ENCODE data around the gene PRPF31. TPM values are rescaled to one million over a fixed set of nuclear protein-coding genes. Genes with fewer than 3 reads are reported as not detected.

PRPF31 gene
- total and polyA plus RNA-seq, 2 of the 13 experiments (the other 11 are each of a cell fraction or from before 2014, with no cell fraction given): 23.8 to 63.8 TPM

DNA sequence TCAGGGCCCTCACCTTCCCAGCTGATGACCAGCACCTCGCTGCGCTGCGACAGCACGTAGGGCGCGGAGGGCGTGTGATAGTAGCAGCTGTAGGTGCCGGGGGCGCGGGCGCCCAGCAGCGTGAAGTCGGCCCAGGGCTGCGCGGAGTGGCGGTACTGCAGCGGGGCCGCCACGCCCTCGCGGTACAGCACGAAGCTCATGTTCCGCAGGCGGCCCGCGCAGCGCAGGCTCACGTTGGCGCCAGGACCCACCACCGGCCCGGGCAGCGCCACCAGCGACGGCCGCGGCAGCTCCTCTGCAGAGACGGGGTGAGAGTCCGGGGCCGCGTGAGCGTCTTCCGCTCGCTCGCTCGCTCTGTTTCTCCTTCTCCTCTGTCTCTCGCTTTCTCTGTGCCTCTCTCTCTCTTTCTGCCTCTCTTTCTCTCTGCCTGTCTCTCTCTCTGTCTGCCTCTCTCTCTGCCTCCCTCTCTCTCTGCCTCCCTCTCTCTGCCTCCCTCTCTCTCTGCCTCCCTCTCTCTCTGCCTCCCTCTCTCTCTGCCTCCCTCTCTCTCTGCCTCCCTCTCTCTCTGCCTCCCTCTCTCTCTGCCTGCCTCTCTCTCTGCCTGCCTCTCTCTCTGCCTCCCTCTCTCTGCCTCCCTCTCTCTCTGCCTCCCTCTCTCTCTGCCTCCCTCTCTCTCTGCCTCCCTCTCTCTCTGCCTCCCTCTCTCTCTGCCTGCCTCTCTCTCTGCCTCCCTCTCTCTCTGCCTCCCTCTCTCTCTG, 19.5 kb upstream of the PRPF31 start (continued):
- TF ChIP-seq, protein P1, sequence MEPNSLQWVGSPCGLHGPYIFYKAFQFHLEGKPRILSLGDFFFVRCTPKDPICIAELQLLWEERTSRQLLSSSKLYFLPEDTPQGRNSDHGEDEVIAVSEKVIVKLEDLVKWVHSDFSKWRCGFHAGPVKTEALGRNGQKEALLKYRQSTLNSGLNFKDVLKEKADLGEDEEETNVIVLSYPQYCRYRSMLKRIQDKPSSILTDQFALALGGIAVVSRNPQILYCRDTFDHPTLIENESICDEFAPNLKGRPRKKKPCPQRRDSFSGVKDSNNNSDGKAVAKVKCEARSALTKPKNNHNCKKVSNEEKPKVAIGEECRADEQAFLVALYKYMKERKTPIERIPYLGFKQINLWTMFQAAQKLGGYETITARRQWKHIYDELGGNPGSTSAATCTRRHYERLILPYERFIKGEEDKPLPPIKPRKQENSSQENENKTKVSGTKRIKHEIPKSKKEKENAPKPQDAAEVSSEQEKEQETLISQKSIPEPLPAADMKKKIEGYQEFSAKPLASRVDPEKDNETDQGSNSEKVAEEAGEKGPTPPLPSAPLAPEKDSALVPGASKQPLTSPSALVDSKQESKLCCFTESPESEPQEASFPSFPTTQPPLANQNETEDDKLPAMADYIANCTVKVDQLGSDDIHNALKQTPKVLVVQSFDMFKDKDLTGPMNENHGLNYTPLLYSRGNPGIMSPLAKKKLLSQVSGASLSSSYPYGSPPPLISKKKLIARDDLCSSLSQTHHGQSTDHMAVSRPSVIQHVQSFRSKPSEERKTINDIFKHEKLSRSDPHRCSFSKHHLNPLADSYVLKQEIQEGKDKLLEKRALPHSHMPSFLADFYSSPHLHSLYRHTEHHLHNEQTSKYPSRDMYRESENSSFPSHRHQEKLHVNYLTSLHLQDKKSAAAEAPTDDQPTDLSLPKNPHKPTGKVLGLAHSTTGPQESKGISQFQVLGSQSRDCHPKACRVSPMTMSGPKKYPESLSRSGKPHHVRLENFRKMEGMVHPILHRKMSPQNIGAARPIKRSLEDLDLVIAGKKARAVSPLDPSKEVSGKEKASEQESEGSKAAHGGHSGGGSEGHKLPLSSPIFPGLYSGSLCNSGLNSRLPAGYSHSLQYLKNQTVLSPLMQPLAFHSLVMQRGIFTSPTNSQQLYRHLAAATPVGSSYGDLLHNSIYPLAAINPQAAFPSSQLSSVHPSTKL (CRISPR knock-in tag; IDR thresholded peaks at IDR 0.05): peak; percentile 19; the same call in 1 of the 2 replicates
- peak; percentile 90 for TF ChIP-seq SATB2 (CRISPR knock-in tag; IDR thresholded peaks at IDR 0.05)
- TF ChIP-seq, protein P2, sequence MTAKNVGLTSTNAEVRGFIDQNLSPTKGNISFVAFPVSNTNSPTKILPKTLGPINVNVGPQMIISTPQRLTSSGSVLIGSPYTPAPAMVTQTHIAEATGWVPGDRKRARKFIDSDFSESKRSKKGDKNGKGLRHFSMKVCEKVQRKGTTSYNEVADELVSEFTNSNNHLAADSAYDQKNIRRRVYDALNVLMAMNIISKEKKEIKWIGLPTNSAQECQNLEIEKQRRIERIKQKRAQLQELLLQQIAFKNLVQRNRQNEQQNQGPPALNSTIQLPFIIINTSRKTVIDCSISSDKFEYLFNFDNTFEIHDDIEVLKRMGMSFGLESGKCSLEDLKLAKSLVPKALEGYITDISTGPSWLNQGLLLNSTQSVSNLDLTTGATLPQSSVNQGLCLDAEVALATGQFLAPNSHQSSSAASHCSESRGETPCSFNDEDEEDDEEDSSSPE (CRISPR knock-in tag; IDR thresholded peaks at IDR 0.05): peak; percentile 61; the same call in 1 of the 2 replicates
- TF ChIP-seq, protein P3, sequence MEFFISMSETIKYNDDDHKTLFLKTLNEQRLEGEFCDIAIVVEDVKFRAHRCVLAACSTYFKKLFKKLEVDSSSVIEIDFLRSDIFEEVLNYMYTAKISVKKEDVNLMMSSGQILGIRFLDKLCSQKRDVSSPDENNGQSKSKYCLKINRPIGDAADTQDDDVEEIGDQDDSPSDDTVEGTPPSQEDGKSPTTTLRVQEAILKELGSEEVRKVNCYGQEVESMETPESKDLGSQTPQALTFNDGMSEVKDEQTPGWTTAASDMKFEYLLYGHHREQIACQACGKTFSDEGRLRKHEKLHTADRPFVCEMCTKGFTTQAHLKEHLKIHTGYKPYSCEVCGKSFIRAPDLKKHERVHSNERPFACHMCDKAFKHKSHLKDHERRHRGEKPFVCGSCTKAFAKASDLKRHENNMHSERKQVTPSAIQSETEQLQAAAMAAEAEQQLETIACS (CRISPR knock-in tag; IDR thresholded peaks at IDR 0.05): 0 out of 2 replicates have a peak, but pooled peaks have one; percentile 38
- TF ChIP-seq ZNF773 (CRISPR knock-in tag; IDR thresholded peaks at IDR 0.05; ENCODE audit: borderline replicate concordance): peak; percentile 84; the same call in 1 of the 2 replicates
- 0 out of 2 replicates have a peak, but pooled peaks have one; percentile 39 for TF ChIP-seq MED1 (CRISPR knock-in tag; IDR thresholded peaks at IDR 0.05)
- TF ChIP-seq, protein P4, sequence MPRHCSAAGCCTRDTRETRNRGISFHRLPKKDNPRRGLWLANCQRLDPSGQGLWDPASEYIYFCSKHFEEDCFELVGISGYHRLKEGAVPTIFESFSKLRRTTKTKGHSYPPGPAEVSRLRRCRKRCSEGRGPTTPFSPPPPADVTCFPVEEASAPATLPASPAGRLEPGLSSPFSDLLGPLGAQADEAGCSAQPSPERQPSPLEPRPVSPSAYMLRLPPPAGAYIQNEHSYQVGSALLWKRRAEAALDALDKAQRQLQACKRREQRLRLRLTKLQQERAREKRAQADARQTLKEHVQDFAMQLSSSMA (CRISPR knock-in tag; IDR thresholded peaks at IDR 0.05): peak; percentile 46; the same call in 1 of the 2 replicates
- TF ChIP-seq ZMAT3 (CRISPR knock-in tag; conservative IDR thresholded peaks at IDR 0.05): peak; percentile 92
- TF ChIP-seq ZNF724P (CRISPR knock-in tag; IDR thresholded peaks at IDR 0.05; ENCODE audit: borderline replicate concordance): peak; percentile 71; the same call in 1 of the 2 replicates
- 0 out of 2 replicates have a peak, but pooled peaks have one; percentile 2 for TF ChIP-seq ZMYM3 (CRISPR knock-in tag; IDR thresholded peaks at IDR 0.05)
- TF ChIP-seq, protein P5, sequence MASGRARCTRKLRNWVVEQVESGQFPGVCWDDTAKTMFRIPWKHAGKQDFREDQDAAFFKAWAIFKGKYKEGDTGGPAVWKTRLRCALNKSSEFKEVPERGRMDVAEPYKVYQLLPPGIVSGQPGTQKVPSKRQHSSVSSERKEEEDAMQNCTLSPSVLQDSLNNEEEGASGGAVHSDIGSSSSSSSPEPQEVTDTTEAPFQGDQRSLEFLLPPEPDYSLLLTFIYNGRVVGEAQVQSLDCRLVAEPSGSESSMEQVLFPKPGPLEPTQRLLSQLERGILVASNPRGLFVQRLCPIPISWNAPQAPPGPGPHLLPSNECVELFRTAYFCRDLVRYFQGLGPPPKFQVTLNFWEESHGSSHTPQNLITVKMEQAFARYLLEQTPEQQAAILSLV (CRISPR knock-in tag; IDR thresholded peaks at IDR 0.05; ENCODE audit: borderline replicate concordance): peak; percentile 67; the same call in 1 of the 2 replicates
- TF ChIP-seq, protein P6, sequence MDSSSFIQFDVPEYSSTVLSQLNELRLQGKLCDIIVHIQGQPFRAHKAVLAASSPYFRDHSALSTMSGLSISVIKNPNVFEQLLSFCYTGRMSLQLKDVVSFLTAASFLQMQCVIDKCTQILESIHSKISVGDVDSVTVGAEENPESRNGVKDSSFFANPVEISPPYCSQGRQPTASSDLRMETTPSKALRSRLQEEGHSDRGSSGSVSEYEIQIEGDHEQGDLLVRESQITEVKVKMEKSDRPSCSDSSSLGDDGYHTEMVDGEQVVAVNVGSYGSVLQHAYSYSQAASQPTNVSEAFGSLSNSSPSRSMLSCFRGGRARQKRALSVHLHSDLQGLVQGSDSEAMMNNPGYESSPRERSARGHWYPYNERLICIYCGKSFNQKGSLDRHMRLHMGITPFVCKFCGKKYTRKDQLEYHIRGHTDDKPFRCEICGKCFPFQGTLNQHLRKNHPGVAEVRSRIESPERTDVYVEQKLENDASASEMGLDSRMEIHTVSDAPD (CRISPR knock-in tag; IDR thresholded peaks at IDR 0.05): 0 out of 2 replicates have a peak, but pooled peaks have one; percentile 30
- TF ChIP-seq, protein P7, sequence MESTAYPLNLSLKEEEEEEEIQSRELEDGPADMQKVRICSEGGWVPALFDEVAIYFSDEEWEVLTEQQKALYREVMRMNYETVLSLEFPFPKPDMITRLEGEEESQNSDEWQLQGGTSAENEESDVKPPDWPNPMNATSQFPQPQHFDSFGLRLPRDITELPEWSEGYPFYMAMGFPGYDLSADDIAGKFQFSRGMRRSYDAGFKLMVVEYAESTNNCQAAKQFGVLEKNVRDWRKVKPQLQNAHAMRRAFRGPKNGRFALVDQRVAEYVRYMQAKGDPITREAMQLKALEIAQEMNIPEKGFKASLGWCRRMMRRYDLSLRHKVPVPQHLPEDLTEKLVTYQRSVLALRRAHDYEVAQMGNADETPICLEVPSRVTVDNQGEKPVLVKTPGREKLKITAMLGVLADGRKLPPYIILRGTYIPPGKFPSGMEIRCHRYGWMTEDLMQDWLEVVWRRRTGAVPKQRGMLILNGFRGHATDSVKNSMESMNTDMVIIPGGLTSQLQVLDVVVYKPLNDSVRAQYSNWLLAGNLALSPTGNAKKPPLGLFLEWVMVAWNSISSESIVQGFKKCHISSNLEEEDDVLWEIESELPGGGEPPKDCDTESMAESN (CRISPR knock-in tag; conservative IDR thresholded peaks at IDR 0.05): peak; percentile 82; the same call in 1 of the 2 replicates
- TF ChIP-seq ARNT2 (CRISPR knock-in tag; IDR thresholded peaks at IDR 0.05; ENCODE audit: low read depth): peak; percentile 77
